Smooth muscle cell (in vitro differentiated cells): ENCODE data around the gene KDM6B. TPM values are rescaled to one million over a fixed set of nuclear protein-coding genes. Genes with fewer than 3 reads are reported as not detected.
"Not testable (repeated sequence)": the region's sequence is repeated elsewhere in the genome, so short reads cannot be mapped to it uniquely, and the experiment has no call there.

Experiments used
- DNase-seq: peaks from one replicate; lab custom pipeline; 2025; ENCODE audit not compliant: unreplicated experiment; lab: John Stamatoyannopoulos, UW
- H2AFZ ChIP-seq: fragments of 200-600 bp; sonication (generic); 2 replicates; pipeline ENCODE4 v1.6.0; 2016; ENCODE audit warnings: antibody characterized with exemption, low read depth, mild to moderate bottlenecking
- H3F3A ChIP-seq: fragments of 200-600 bp; sonication (generic); 2 replicates; pipeline ENCODE4 v1.6.0; 2017; ENCODE audit warnings: antibody characterized with exemption, low read depth
- H3K27ac ChIP-seq: fragments of 200-600 bp; sonication (generic); 2 replicates; pipeline ENCODE4 v1.5.1; 2016; ENCODE audit warnings: low read depth, mild to moderate bottlenecking
- H3K27me3 ChIP-seq: fragments of 200-600 bp; sonication (generic); 2 replicates; pipeline ENCODE4 v1.6.1; 2016; ENCODE audit warnings: low read depth, mild to moderate bottlenecking
- H3K36me3 ChIP-seq: fragments of 200-600 bp; sonication (generic); 2 replicates; pipeline ENCODE4 v1.5.1; 2016; ENCODE audit warnings: low read depth
- H3K4me1 ChIP-seq: fragments of 200-600 bp; sonication (generic); 2 replicates; pipeline ENCODE4 v1.5.1; 2016; ENCODE audit warnings: low read depth
- H3K4me2 ChIP-seq: fragments of 200-600 bp; sonication (generic); 2 replicates; pipeline ENCODE4 v1.6.0; 2016; ENCODE audit warnings: mild to moderate bottlenecking
- H3K4me3 ChIP-seq: fragments of 200-600 bp; sonication (generic); 2 replicates; pipeline ENCODE4 v1.5.1; 2016; ENCODE audit warnings: mild to moderate bottlenecking
- H3K79me2 ChIP-seq: fragments of 200-600 bp; sonication (generic); 2 replicates; pipeline ENCODE4 v1.6.0; 2016; ENCODE audit warnings: low read depth, mild to moderate bottlenecking
- H3K9ac ChIP-seq: fragments of 200-600 bp; sonication (generic); 2 replicates; pipeline ENCODE4 v1.6.0; 2016; ENCODE audit warnings: low read depth
- H3K9me3 ChIP-seq: fragments of 200-600 bp; sonication (generic); replicated peaks from 2 replicates; pipeline ENCODE4 v1.5.1; 2016; ENCODE audit warnings: low read depth
- H4K20me1 ChIP-seq: fragments of 200-600 bp; sonication (generic); 2 replicates; pipeline ENCODE4 v1.6.0; 2016; ENCODE audit warnings: low read depth
- WGBS: methylation state at CpG from one replicate; pipeline ENCODE4 v1.1.7; 2016; ENCODE audit warnings: low lambda C conversion rate; 5-methylcytosine and 5-hydroxymethylcytosine counted together
- polyA plus RNA-seq: library from polyadenylated mRNA; unstranded; fragments of >200 nt; fragmentation: Nextera tagmentation; extraction: Ambion mirVana; gene quantifications from 2 replicates; pipeline ENCODE4 v1.2.1, GENCODE V29; 2016
- total RNA-seq: library from RNA; depleted of rRNA; stranded (reverse); fragments of >200 nt; gene quantifications from 2 replicates; pipeline ENCODE4 v1.2.3, GENCODE V29; 2014
- TF ChIP-seq, protein P1 (sequence below): fragments of 200-600 bp; sonication (generic); IDR thresholded peaks from 2 replicates; pipeline ENCODE4 v1.5.1; 2017; ENCODE audit warnings: borderline replicate concordance, mild to moderate bottlenecking, antibody characterized with exemption; ENCODE audit not compliant: insufficient read depth, poor library complexity, severe bottlenecking

KDM6B gene
- total and polyA plus RNA-seq, 2 experiments from 2014 or later = 5.8 to 9.1 TPM

DNA sequence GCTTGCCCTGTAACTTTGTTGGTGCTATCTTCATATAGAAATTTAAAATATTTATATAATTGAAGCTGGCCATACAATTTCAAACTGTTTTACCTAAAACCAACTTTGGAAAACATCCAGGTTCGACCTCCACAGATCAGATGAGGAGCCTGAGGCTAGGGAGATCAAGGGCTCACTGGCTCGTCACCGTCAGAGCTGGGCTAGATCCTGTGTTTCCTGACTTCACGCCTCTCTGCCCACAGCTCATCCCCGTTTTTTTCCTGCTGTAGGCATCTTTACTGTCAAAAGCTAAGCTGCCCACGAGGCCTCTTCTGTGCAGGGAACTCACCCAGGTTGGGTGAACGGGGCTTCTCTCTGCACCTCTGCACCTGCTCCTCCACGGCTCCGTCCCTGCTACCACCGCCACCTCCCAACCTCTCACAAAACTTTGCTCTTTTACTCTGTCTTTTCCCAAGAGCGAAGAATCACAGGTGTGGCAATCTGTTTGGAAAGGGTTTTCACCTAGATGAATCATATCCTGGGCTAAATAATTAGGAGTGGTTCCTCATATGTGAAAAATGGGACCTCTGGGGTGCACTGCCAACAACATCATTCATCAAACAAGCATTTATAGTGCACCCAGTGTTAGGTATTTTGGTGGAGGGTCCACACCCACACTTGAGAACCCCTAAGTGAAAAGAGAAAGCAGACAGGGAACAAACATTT, 24.8 kb upstream of the KDM6B start:
- no peak overlapping the region for H3K9ac ChIP-seq
- H3K4me2 ChIP-seq = no peak overlapping the region
- H4K20me1 ChIP-seq = no peaks in the 10 kb centered on the region
- TF ChIP-seq, protein P1, sequence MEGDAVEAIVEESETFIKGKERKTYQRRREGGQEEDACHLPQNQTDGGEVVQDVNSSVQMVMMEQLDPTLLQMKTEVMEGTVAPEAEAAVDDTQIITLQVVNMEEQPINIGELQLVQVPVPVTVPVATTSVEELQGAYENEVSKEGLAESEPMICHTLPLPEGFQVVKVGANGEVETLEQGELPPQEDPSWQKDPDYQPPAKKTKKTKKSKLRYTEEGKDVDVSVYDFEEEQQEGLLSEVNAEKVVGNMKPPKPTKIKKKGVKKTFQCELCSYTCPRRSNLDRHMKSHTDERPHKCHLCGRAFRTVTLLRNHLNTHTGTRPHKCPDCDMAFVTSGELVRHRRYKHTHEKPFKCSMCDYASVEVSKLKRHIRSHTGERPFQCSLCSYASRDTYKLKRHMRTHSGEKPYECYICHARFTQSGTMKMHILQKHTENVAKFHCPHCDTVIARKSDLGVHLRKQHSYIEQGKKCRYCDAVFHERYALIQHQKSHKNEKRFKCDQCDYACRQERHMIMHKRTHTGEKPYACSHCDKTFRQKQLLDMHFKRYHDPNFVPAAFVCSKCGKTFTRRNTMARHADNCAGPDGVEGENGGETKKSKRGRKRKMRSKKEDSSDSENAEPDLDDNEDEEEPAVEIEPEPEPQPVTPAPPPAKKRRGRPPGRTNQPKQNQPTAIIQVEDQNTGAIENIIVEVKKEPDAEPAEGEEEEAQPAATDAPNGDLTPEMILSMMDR = no peak
- H3F3A ChIP-seq = no peaks in the 10 kb centered on the region
- no peak overlapping the region for H2AFZ ChIP-seq
- no peaks in the 10 kb centered on the region for H3K9me3 ChIP-seq
- H3K4me3 ChIP-seq = no peak overlapping the region
- no peaks in the 10 kb centered on the region for H3K79me2 ChIP-seq
- no peak overlapping the region for H3K27ac ChIP-seq
- H3K4me1 ChIP-seq = no peaks in the 10 kb centered on the region
- 60% methylated on average over 11 of the region's 11 CpGs for WGBS
- H3K36me3 ChIP-seq = no peaks in the 10 kb centered on the region
- no peaks in the 10 kb centered on the region for H3K27me3 ChIP-seq
- DNase-seq = no peak

DNA sequence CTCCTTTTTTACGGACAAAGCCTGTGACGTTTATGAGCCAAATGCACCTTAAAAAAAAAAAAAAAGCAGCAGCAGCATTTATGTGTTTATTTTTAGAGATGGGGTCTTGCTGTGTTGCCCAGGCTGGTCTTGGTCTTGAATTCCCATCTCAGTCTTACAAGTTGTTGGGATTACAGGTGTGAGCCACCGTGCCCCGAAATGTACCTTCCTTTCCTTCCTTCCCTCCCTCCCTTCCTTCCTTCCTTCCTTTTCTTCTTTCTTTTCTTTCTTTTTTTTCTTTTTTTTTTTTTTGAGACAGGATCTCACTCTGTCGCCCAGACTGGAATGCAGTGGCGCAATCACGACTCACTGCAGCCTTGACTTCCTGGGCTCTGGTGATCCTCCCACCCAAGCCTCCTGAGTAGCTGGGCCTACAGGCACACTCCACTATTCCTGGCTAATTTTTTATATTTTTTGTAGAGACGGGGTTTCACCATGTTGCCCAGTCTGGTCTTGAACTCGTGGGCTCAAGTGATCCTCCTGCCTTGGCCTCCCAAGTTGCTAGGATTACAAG, 24.1 kb upstream of the KDM6B start:
- not testable (repeated sequence) for H3K36me3 ChIP-seq, H3K4me1 ChIP-seq, H2AFZ ChIP-seq, H4K20me1 ChIP-seq, H3K9ac ChIP-seq, H3K4me3 ChIP-seq, H3F3A ChIP-seq, H3K9me3 ChIP-seq, H3K4me2 ChIP-seq, H3K79me2 ChIP-seq, H3K27me3 ChIP-seq, H3K27ac ChIP-seq, DNase-seq
- WGBS = 87% methylated on average over 9 of the region's 9 CpGs

DNA sequence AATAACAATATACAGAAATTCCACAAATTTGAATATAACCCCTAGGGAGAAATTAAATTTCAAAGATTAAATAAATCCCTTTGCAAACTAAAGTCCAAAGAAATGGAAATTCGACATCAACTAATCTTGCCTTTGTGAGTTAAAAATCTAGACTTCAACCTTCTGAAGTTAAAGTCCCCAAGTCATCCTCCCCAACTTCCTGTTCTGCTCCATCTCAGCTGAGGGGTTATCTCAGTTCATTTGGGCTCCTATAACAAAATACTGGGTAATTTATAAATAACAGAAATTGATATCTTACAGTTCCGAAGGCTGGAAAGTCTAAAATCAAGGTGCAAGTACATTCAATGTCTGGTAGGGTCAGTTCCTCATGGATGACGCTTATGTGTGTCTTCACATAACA, 22.8 kb upstream of the KDM6B start:
- DNase-seq = no peak
- TF ChIP-seq, protein P1 = no peak
- 93% methylated on average over 3 of the region's 3 CpGs for WGBS
- H3K4me3 ChIP-seq = no peak overlapping the region
- H3K4me2 ChIP-seq = no peak overlapping the region
- no peak overlapping the region for H3K27ac ChIP-seq
- no peaks in the 10 kb centered on the region for H3K36me3 ChIP-seq
- H3K9me3 ChIP-seq = no peaks in the 10 kb centered on the region
- H3K9ac ChIP-seq = no peak overlapping the region
- no peaks in the 10 kb centered on the region for H3K4me1 ChIP-seq
- H3K27me3 ChIP-seq = no peaks in the 10 kb centered on the region
- H2AFZ ChIP-seq = no peak overlapping the region
- no peaks in the 10 kb centered on the region for H3K79me2 ChIP-seq
- no peaks in the 10 kb centered on the region for H4K20me1 ChIP-seq
- H3F3A ChIP-seq = no peaks in the 10 kb centered on the region

DNA sequence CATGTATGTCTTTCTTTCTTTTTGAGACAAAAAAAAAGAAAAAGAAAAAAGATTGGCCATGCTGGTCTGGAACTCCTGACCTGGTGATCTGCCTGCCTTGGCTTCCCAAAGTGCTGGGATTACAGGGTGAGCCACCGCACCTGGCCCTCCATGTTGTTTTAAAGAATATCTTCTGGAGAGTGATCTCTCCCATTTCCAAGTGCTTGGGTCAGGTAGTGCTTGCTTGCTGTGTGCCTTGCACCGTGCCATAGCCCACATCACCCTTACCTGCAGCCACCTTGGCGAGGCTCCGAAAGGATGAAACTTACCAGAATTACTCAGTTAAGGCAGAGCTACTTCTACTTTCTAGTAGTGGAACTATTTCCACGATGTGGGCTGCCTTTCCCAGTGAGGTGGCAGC, 19.0 kb upstream of the KDM6B start:
- Histone ChIP-seq H3F3A (no peaks in the 10 kb centered on the region), H3K27ac (no peak overlapping the region), H3K27me3 (no peaks in the 10 kb centered on the region), H3K4me3 (no peak overlapping the region), H3K36me3 (no peaks in the 10 kb centered on the region), H3K9ac (no peak overlapping the region), H4K20me1 (no peaks in the 10 kb centered on the region), H2AFZ (no peak overlapping the region), H3K79me2 (no peaks in the 10 kb centered on the region), H3K4me2 (no peak overlapping the region), H3K4me1 (no peaks in the 10 kb centered on the region), H3K9me3 (no peaks in the 10 kb centered on the region)
- DNase-seq = no peak
- 97% methylated on average over 5 of the region's 5 CpGs for WGBS
- TF ChIP-seq, protein P1 = no peak
